Effector memory CD4-positive, alpha-beta T cell (primary cell): ENCODE results near the gene SARS2.
"Not testable (repeated sequence)": the region's sequence is repeated elsewhere in the genome, so short reads cannot be mapped to it uniquely, and the experiment has no call there.

ENCODE experiments used
- DNase-seq, 3 donors: peaks; one replicate each; pipeline ENCODE4 v3.0.0-alpha.2; 2020
- H3K27ac ChIP-seq: 2 replicates; pipeline ENCODE4 v1.7.0; 2013; ENCODE audit warnings: mild to moderate bottlenecking, low read length, moderate library complexity; ENCODE audit not compliant: insufficient read depth, poor library complexity, severe bottlenecking
- H3K27me3 ChIP-seq: replicated peaks from 2 replicates; pipeline ENCODE4 v1.7.0; 2013; ENCODE audit warnings: mild to moderate bottlenecking, low read length; ENCODE audit not compliant: insufficient read depth, control insufficient read depth, poor library complexity, severe bottlenecking
- H3K36me3 ChIP-seq: 2 replicates; pipeline ENCODE4 v1.7.0; 2013; ENCODE audit warnings: mild to moderate bottlenecking, low read length, moderate library complexity; ENCODE audit not compliant: control insufficient read depth, insufficient read depth
- H3K4me1 ChIP-seq: 2 replicates; pipeline ENCODE4 v1.7.0; 2013; ENCODE audit warnings: low read length, mild to moderate bottlenecking; ENCODE audit not compliant: control insufficient read depth, insufficient read depth, poor library complexity, severe bottlenecking
- H3K4me3 ChIP-seq: 2 replicates; pipeline ENCODE4 v1.7.0; 2013; ENCODE audit warnings: low read length, low read depth, mild to moderate bottlenecking; ENCODE audit not compliant: insufficient read depth, poor library complexity, severe bottlenecking
- H3K9me3 ChIP-seq: 2 replicates; pipeline ENCODE4 v1.7.0; 2013; ENCODE audit warnings: mild to moderate bottlenecking, low read length, moderate library complexity; ENCODE audit not compliant: control insufficient read depth

Gene SARS2

GRCh38 chr19:38949580-38950367 lies 19.2 kb upstream of the SARS2 start:
- H3K4me3 ChIP-seq = peak overlapping the region; percentile 35
- no peaks in the 10 kb centered on the region for H3K36me3 ChIP-seq
- no peak overlapping the region for H3K27ac ChIP-seq
- DNase-seq = peak; percentile 61 to 69 (median 67)
- no peaks in the 10 kb centered on the region for H3K9me3 ChIP-seq
- H3K27me3 ChIP-seq = no peaks in the 10 kb centered on the region
- H3K4me1 ChIP-seq = peaks cover 6% of the 10 kb centered on the region

- Histone ChIP-seq H3K27ac (no peak overlapping the region), H3K9me3 (no peaks in the 10 kb centered on the region), H3K4me1 (peaks cover 6% of the 10 kb centered on the region), H3K27me3 (no peaks in the 10 kb centered on the region), H3K4me3 (no peak overlapping the region), H3K36me3 (no peaks in the 10 kb centered on the region)
- DNase-seq = no peak
Measured at GRCh38 chr19:38946229-38947010, 15.9 kb upstream of the SARS2 start.

- no peaks in the 10 kb centered on the region for H3K9me3 ChIP-seq
- H3K4me1 ChIP-seq = peaks cover 6% of the 10 kb centered on the region
- no peak overlapping the region for H3K4me3 ChIP-seq
- H3K27me3 ChIP-seq = no peaks in the 10 kb centered on the region
- no peaks in the 10 kb centered on the region for H3K36me3 ChIP-seq
- no peak for DNase-seq
- H3K27ac ChIP-seq = no peak overlapping the region
Measured at GRCh38 chr19:38945562-38946228, 15.1 kb upstream of the SARS2 start.

GRCh38 chr19:38944981-38945506 lies 14.5 kb upstream of the SARS2 start:
- Histone ChIP-seq H3K4me1 (peaks cover 3% of the 10 kb centered on the region), H3K4me3 (no peak overlapping the region), H3K27me3 (no peaks in the 10 kb centered on the region), H3K36me3 (no peaks in the 10 kb centered on the region), H3K27ac (no peak overlapping the region), H3K9me3 (no peaks in the 10 kb centered on the region)
- no peak for DNase-seq

- Histone ChIP-seq H3K4me1 (no peaks in the 10 kb centered on the region), H3K27me3 (no peaks in the 10 kb centered on the region), H3K27ac (no peak overlapping the region), H3K36me3 (no peaks in the 10 kb centered on the region), H3K4me3 (no peak overlapping the region), H3K9me3 (no peaks in the 10 kb centered on the region)
- DNase-seq = no peak
Measured at GRCh38 chr19:38942471-38943181, 12.1 kb upstream of the SARS2 start.

- DNase-seq = no peak
- Histone ChIP-seq H3K27ac (no peak overlapping the region), H3K4me1 (no peaks in the 10 kb centered on the region), H3K9me3 (no peaks in the 10 kb centered on the region), H3K4me3 (no peak overlapping the region), H3K27me3 (no peaks in the 10 kb centered on the region), H3K36me3 (no peaks in the 10 kb centered on the region)
Measured at GRCh38 chr19:38941979-38942378, 11.4 kb upstream of the SARS2 start.

GRCh38 chr19:38941466-38941865 lies 10.9 kb upstream of the SARS2 start:
- H3K4me1 ChIP-seq, DNase-seq, H3K27me3 ChIP-seq, H3K36me3 ChIP-seq, H3K27ac ChIP-seq, H3K9me3 ChIP-seq, H3K4me3 ChIP-seq: not testable (repeated sequence)

- no peaks in the 10 kb centered on the region for H3K4me1 ChIP-seq
- H3K27ac ChIP-seq = no peak overlapping the region
- no peaks in the 10 kb centered on the region for H3K36me3 ChIP-seq
- H3K4me3 ChIP-seq = no peak overlapping the region
- no peaks in the 10 kb centered on the region for H3K27me3 ChIP-seq
- H3K9me3 ChIP-seq = no peaks in the 10 kb centered on the region
- DNase-seq = no peak
Measured at GRCh38 chr19:38939957-38940356, 9.4 kb upstream of the SARS2 start.

- Histone ChIP-seq H3K4me1 (peaks cover 20% of the 10 kb centered on the region), H3K27ac (no peak overlapping the region), H3K4me3 (no peak overlapping the region), H3K9me3 (no peaks in the 10 kb centered on the region), H3K27me3 (no peaks in the 10 kb centered on the region), H3K36me3 (peaks cover 7% of the 10 kb centered on the region)
- DNase-seq = no peak
Measured at GRCh38 chr19:38933544-38933943, 3.0 kb upstream of the SARS2 start.
